Epithelial cell of proximal tubule (primary cell): ENCODE data around the gene NENF. TPM values are rescaled to one million over a fixed set of nuclear protein-coding genes. Genes with fewer than 3 reads are reported as not detected.

Experiments
- DNase-seq: peaks from one replicate; pipeline ENCODE4 v3.0.0-alpha.2; 2011; ENCODE audit warnings: low read depth
- H3K4me3 ChIP-seq: 2 replicates; pipeline ENCODE4 v1.5.1; 2011; ENCODE audit warnings: low read depth, mild to moderate bottlenecking, low read length
- total RNA-seq: library from RNA; depleted of rRNA; stranded (reverse); fragments of >200 nt; gene quantifications from 2 replicates; pipeline ENCODE4 v1.2.3, GENCODE V29; 2015
- TF ChIP-seq, protein P1 (sequence below): conservative IDR thresholded peaks from 2 replicates; pipeline ENCODE4 v1.5.1; 2012; ENCODE audit warnings: low read depth, mild to moderate bottlenecking, low read length

NENF gene
- total RNA-seq, 1 donor from 2014 or later: 115 TPM

DNA sequence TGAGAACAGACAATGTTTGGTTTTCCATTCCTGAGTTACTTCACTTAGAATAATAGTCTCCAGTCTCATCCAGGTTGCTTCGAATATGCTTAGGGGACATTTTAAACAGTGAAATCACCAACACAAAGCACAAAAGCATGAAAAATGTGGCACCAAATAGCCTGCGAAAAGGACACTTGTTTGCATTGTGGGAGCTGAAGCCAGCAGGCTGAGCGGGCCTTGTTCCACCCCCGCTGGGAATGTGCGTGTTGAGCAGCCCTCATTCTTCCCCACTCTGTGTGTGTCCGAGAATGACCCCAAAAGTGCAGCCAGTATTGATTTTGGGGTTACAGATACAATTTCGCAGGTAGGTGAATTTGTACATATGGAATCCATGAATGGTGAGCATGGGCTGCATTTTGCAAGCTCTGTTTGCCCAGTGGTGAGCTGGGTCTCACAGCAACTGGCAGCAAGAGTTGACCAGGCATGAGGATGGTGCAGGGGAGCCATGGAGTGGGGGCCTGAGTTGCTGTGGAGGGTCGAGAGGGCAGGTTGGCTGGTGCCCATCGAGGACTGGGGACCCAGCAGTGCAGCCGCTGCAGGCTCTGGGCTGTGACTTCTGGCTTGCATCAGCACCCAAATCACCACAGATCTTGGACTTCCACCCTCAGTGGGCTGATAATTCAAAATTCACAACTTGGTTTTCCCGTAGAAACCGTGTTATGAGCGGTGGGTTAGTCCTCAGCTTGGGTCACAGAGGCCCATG lies 29.4 kb downstream of the NENF start:
- TF ChIP-seq, protein P1, sequence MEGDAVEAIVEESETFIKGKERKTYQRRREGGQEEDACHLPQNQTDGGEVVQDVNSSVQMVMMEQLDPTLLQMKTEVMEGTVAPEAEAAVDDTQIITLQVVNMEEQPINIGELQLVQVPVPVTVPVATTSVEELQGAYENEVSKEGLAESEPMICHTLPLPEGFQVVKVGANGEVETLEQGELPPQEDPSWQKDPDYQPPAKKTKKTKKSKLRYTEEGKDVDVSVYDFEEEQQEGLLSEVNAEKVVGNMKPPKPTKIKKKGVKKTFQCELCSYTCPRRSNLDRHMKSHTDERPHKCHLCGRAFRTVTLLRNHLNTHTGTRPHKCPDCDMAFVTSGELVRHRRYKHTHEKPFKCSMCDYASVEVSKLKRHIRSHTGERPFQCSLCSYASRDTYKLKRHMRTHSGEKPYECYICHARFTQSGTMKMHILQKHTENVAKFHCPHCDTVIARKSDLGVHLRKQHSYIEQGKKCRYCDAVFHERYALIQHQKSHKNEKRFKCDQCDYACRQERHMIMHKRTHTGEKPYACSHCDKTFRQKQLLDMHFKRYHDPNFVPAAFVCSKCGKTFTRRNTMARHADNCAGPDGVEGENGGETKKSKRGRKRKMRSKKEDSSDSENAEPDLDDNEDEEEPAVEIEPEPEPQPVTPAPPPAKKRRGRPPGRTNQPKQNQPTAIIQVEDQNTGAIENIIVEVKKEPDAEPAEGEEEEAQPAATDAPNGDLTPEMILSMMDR: no peak
- no peak overlapping the region for H3K4me3 ChIP-seq
- DNase-seq: no peak

DNA sequence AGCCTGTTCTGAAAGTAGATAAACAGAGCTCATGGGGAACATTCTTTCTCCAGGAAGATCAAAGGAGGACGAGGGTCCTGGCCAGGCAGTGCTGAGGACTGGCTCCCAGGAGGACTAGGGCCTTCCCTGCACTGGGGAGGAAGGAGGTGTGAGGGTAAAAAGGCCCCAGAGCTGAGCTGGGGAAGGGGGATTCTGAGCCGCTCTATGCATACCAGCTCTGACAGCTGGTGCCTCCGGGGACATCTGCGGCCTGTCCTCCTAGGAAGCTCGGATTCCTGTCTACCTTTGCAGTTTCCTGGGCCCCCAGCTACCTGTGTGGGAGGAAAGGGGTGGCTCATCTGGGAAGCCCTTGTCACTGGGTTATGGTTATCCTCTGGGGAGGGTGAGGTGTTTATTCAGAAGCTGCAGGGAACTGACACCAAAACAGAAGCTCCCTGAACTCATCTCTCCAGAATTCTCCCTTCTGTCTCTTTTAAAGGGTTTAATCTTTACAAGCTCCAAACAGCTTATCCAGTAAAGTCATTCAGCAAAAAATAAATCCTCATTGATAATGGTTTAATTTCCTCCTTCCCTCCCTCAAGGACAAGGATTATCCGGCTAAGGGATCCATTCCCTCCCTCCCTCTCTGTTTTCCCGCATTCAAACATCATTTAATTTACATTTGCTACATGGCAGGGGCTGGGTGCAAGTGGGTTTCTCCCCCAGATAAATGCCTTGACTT lies 31.0 kb downstream of the NENF start:
- DNase-seq: no peak
- TF ChIP-seq, protein P1: no peak
- no peak overlapping the region for H3K4me3 ChIP-seq

DNA sequence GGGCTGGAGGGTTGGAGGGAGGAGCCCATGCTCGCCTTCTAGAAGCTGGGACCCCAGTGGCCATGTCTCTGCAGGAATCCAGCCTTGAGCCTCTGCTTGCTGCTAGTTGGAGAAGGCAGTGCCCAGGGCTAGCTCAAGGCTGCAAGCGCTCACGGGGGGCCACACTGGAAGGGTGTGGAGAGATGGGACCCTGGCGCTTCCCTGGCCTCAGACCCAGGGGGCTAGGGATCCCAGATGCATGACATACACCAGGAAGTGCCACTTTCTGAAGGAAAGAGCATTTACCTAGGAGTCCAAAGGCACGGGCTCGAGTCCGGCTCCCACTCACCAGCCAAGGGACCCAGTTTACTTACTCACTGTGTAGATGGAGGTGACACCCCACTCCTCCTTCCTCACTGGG lies 32.6 kb downstream of the NENF start:
- no peak overlapping the region for H3K4me3 ChIP-seq
- DNase-seq: no peak
- TF ChIP-seq, protein P1: no peak

DNA sequence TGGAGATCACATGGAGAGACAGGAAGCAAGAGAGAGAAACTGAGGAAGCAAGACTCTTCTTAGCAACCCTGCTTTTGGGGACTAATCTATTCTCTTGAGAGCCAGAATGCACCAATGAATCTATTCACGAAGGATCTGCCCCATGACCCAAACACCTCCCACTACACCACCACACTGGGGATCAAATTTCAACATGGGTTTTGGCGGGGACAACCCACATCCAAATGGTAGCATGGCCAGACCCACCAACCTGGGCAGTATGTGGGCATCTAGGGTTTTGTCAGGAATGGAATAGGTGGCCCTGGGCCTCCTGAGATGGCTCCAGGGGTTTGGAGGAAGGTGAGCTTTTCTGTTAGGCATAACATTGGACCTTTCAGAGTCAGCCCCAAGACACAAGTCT lies 33.7 kb downstream of the NENF start:
- TF ChIP-seq, protein P1: no peak
- DNase-seq: no peak
- no peak overlapping the region for H3K4me3 ChIP-seq

DNA sequence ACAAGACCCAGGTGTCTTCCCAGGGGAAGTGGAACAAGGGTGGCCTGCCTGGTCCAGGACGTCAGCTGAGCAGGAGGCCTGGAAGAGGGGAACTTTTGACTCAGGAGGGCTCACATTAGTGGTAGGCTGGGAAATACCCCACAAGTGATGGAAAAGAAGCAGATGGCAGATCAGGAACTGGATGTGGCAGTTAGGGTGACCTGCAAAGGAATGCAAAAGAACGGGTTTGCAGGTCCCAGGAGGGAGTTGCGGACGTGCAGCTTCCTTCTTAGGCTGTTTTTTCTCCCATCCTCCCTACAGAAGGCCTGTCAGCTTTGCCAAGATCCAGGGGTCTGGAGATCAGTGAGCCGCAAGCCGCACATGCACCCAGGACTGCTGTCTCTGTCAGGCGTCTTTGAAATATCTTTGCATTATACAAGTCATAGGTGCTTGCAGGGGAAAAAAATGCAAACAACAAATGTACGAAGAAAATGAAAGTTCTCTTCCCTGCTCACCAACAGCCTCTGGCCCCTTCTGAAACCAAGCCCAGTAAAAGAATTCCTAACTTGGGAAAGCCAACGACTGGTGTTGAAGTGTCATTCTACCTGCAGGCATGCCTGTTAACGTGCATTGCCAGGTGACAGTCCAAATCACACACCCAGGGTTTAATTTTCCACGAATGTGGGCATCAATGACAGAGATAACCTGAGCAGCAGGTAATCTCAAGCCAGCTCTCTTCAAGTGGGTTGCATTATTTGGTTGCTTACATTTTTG lies 34.4 kb downstream of the NENF start:
- DNase-seq: no peak
- TF ChIP-seq, protein P1: no peak
- no peak overlapping the region for H3K4me3 ChIP-seq

DNA sequence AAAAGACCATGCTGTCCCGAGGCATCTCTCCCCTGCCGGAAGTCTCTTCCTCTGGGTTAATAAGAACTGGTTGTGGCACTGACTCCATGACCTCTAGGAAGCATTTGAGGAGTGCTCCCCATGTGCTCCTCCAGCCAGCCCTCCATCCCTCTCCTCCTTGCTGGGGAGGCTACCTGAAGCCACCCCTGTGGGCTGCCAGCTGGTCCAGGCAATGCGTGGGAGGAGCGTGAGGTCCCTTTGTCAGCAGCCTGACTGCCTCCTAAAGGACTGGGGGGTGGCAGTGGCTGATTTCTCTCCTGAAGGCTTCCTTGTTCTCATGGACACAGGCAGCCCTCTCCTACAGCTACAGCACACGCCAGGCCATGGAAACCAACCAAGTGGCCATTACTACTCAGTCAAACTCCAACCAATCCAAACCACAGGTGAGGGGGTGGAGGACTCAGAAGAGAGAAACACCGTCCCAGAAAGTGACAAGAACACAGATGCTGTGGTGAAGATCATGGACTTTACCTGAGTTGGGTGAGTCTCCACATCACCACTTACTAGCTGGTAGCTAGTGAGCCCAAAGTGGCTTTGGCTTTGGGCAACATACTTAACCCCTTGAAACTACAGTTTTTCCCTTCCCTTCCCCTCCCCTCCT lies 35.2 kb downstream of the NENF start:
- TF ChIP-seq, protein P1: no peak
- no peak for DNase-seq
- H3K4me3 ChIP-seq: no peak overlapping the region
